ENCODE results near the gene NPPA. TPM values are rescaled to one million over a fixed set of nuclear protein-coding genes. Genes with fewer than 3 reads are reported as not detected.

NPPA gene
- total RNA-seq, 3 donors from 2014 or later = 0.35 to 2.0 TPM; not detected in 1

DNA sequence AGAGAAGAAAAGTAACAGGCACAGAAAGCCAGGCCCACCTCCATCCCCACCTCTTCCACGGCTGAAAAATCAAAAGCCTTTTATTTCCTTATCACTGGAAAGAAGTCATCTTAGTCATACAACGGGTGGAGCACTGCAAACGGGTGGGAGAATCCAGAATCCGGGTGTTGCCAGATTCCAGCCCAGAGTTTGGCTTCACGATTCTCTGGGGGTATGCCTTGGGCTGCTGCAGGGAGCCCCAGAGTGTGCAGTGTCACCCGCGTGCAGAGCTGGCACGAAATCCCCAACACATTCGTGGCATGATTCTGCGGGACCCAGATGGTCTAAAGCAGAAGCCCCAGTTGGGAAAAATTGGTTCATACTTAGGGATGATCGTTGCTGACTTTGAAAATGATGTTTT lies 2.6 kb upstream of the NPPA start:
- TF ChIP-seq, protein P1, sequence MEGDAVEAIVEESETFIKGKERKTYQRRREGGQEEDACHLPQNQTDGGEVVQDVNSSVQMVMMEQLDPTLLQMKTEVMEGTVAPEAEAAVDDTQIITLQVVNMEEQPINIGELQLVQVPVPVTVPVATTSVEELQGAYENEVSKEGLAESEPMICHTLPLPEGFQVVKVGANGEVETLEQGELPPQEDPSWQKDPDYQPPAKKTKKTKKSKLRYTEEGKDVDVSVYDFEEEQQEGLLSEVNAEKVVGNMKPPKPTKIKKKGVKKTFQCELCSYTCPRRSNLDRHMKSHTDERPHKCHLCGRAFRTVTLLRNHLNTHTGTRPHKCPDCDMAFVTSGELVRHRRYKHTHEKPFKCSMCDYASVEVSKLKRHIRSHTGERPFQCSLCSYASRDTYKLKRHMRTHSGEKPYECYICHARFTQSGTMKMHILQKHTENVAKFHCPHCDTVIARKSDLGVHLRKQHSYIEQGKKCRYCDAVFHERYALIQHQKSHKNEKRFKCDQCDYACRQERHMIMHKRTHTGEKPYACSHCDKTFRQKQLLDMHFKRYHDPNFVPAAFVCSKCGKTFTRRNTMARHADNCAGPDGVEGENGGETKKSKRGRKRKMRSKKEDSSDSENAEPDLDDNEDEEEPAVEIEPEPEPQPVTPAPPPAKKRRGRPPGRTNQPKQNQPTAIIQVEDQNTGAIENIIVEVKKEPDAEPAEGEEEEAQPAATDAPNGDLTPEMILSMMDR (IDR thresholded peaks at IDR 0.05) = no peak
- no peak overlapping the region for H3K4me3 ChIP-seq
- no peaks in the 10 kb centered on the region for H3K9me3 ChIP-seq
- H3K36me3 ChIP-seq (ENCODE audit: low read depth) = no peaks in the 10 kb centered on the region
- DNase-seq (no peak), ATAC-seq (no peak)
- intact Hi-C loops (cut with DNase I, micrococcal nuclease) = no loop called here
- no peaks in the 10 kb centered on the region for H3K4me1 ChIP-seq (ENCODE audit: low read depth)

DNA sequence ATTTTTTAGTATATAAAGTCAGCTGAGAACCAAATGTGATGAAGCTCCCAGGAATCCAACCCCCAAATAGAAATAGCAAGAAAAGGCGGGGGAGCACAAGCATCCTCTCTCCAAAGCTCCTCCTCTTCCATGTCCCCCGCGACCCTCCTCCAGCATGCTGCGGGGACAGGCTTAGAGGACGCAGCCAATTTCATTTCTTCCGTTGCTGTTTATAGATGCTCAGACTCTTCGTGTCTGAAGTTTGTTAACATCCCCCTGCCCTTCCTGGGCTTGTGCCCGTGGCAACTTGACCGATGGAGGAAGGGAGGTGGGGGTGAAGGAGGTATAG lies 754 bp upstream of the NPPA start:
- DNase-seq = no peak
- H3K36me3 ChIP-seq (ENCODE audit: low read depth) = no peaks in the 10 kb centered on the region
- no peak for ATAC-seq
- H3K4me1 ChIP-seq (ENCODE audit: low read depth) = no peaks in the 10 kb centered on the region
- intact Hi-C loops (cut with DNase I, micrococcal nuclease) = loop anchor here in 1 of 2 donors (10.0 kb wide), 1 partner anchor 46 kb away; no protein-coding TSS in a partner anchor
- no peak overlapping the region for H3K4me3 ChIP-seq
- H3K9me3 ChIP-seq = no peaks in the 10 kb centered on the region
- TF ChIP-seq, protein P1 (IDR thresholded peaks at IDR 0.05) = no peak

DNA sequence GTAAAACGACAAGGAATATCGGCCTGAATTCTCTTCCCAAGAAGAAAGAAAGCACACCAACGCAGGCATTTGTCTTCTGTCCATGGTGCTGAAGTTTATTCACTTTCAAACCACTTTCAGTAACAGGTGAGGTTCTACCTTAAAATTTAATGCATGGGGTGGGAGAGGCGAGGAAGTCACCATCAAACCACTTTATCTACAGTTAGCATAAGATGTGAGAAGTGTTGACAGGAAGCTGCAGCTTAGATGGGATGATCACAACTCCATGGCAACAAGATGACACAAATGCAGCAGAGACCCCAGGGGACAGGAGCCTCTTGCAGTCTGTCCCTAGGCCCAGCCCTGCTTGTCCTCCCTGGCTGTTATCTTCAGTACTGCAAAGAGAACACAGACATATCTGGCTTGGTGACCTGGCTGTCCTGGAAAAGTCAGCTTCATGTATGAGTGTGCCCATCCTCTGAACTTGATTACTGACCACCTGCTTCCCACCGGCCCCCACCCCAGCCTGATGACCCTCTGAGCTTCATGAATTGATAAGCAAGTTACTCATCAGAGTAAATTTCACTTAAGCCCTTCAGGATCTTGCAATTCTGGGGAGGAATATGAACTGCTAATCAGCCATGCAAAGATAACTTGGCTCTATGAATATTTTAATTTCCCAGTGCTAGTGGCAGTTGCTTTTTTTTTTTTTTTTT lies 1.8 kb downstream of the NPPA start:
- no peak for DNase-seq
- H3K9me3 ChIP-seq = no peaks in the 10 kb centered on the region
- no peaks in the 10 kb centered on the region for H3K36me3 ChIP-seq (ENCODE audit: low read depth)
- intact Hi-C loops (cut with DNase I, micrococcal nuclease) = loop anchor here in 1 of 2 donors (10.0 kb wide), 1 partner anchor 49 kb away; no protein-coding TSS in a partner anchor
- no peak overlapping the region for H3K4me3 ChIP-seq
- no peaks in the 10 kb centered on the region for H3K4me1 ChIP-seq (ENCODE audit: low read depth)
- ATAC-seq = no peak
- TF ChIP-seq, protein P1 (IDR thresholded peaks at IDR 0.05) = no peak

DNA sequence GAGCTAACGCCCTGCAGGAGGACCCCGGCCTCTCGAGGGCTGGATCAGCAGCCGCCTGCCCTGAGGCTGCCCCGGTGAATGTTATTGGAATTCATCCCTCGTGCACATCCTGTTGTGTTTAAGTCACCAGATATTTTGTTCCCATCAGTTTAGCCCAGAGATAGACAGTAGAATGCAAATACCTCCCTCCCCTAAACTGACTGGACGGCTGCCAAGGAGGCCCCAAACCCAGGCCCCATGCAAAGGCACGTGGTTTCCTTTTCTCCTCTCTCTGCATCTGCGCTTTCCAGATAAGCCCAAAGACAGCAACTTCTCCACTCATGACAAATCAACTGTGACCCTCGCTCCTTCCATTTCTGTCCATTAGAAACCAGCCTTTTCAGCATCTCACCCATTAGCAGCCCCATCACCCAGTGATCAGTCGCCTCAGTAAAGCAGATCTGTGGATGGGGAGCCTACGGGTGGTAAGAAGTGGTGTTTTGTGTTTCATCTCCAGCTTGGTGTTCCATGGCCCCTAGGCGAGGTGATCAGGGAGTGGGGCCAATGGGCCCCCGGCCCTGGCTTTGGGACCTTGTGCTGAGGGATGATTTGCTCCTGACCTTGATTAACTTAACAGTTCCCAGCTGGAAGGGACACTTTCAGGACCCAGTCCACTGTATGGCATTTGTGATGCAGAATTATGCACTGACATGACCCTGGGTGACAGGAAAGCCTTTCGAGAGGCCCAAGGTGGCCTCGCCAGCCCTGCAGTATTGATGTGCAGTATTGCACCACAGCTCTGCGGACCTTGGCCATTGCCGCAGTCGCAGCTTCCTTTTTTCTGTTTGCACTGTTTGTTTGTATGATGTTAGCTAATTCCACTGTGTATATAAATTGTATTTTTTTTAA lies 5.2 kb downstream of the NPPA start:
- DNase-seq = peak in 1 of 3 donors; percentile 25
- ATAC-seq = no peak
- H3K9me3 ChIP-seq = no peaks in the 10 kb centered on the region
- no peak overlapping the region for H3K4me3 ChIP-seq
- TF ChIP-seq, protein P1 (IDR thresholded peaks at IDR 0.05) = no peak
- intact Hi-C loops (cut with DNase I, micrococcal nuclease) = loop anchor here in 1 of 2 donors (10.0 kb wide), 1 partner anchor 52 kb away; no protein-coding TSS in a partner anchor
- H3K4me1 ChIP-seq (ENCODE audit: low read depth) = no peaks in the 10 kb centered on the region
- H3K36me3 ChIP-seq (ENCODE audit: low read depth) = no peaks in the 10 kb centered on the region

DNA sequence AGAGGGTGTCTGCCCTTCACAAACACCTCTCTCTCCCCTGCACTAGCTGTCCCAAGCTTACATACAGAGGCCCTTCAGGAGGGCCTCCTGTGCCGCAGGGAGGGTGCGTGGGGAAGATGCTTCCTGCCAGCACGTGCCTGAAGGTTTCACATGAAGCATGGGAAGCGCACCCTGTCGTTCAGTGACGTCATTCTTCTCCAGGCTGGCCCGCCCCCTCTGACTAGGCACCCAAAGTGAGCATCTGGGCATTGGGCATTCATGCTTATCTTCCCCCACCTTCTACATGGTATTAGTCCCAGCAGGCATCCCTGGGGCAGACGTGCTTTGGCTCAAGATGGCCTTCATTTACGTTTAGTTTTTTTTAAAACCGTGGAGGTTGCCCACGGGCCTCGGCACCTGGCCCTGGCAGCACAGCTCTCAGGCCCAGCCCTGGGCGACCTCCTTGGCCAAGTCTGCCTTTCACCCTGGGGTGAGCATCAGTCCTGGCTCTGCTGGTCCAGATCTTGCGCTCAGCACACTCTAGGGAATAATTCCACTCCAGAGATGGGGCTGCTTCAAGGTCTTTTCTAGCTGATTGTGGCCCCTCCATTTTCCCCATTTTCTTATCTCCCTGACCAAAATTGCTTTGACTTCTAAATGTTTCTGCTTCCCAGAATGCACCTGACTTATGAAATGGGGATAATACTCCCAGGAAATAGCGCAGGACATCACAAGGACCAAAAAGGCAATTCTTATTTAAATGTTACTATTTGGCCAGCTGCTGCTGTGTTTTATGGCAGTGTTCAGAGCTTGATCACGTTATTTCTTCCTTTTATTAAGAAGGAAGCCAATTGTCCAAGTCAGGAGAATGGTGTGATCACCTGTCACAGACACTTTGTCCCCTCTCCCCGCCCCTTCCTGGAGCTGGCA lies 6.1 kb downstream of the NPPA start:
- ATAC-seq = no peak
- no peaks in the 10 kb centered on the region for H3K4me1 ChIP-seq (ENCODE audit: low read depth)
- TF ChIP-seq, protein P1 (IDR thresholded peaks at IDR 0.05) = no peak
- no peak for DNase-seq
- H3K9me3 ChIP-seq = no peaks in the 10 kb centered on the region
- no peak overlapping the region for H3K4me3 ChIP-seq
- H3K36me3 ChIP-seq (ENCODE audit: low read depth) = peaks cover 8% of the 10 kb centered on the region
- intact Hi-C loops (cut with DNase I, micrococcal nuclease) = loop anchor here in 1 of 2 donors (10.0 kb wide), 1 partner anchor 53 kb away; no protein-coding TSS in a partner anchor
